ENCODE measurements around the gene SLC35F1. TPM values are rescaled to one million over a fixed set of nuclear protein-coding genes. Genes with fewer than 3 reads are reported as not detected.
"Not testable (repeated sequence)": the region's sequence is repeated elsewhere in the genome, so short reads cannot be mapped to it uniquely, and the experiment has no call there.

SLC35F1 gene
- total and polyA plus RNA-seq, 5 donors from 2014 or later, result not detected

DNA sequence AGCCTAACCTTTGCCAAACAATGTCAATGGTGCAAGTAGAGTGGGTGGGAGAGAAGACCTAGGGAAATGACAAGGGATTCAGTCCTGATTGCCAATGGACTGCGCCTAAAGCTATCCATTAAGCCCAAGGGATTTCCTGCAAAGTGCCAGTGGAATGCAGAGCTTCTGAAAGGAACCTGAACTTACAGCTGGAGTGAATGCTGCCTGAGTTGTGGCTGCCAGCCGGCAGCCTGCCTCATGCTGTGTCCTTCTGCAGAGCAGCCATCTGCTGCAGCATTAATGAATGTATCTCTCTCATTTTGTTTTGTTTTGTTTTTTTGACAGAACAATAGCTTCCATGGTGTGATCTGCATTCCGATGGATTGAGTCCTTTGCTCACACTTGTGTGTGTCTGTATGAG lies 44.7 kb downstream of the SLC35F1 start:
- Mint-ChIP-seq H3K9me3 (peaks cover 0 to 1% (median 0%) of the 10 kb centered on the region in 7 donors), H3K36me3 (no peaks in the 10 kb centered on the region), H3K4me3 (no peak overlapping the region), H3K27ac (no peak overlapping the region), H3K4me1 (no peaks in the 10 kb centered on the region), H3K27me3 (peaks cover 12% of the 10 kb centered on the region)
- ATAC-seq (ENCODE audit: low read depth in 2 of 2) (no peak), DNase-seq (no peak)
- no peaks in the 10 kb centered on the region for H3K4me1 ChIP-seq (ENCODE audit: control insufficient read depth, insufficient read depth, low read length, poor library complexity, severe bottlenecking)
- no peaks in the 10 kb centered on the region for H3K9me3 ChIP-seq (ENCODE audit: control insufficient read depth in 2 of 2, low read length in 2 of 2)
- H3K27ac ChIP-seq (ENCODE audit: insufficient read depth, low read length, poor library complexity, severe bottlenecking), result no peak overlapping the region
- H3K36me3 ChIP-seq (ENCODE audit: control insufficient read depth, insufficient read depth, low read length), result no peaks in the 10 kb centered on the region
- no peaks in the 10 kb centered on the region for H3K27me3 ChIP-seq (ENCODE audit: control insufficient read depth, insufficient read depth, low read length)
- no peak overlapping the region for H3K4me3 ChIP-seq (ENCODE audit: low read depth, low read length)

- peaks cover 2% of the 10 kb centered on the region for H3K27me3 ChIP-seq (ENCODE audit: control insufficient read depth, insufficient read depth, low read length)
- no peak overlapping the region for H3K4me3 ChIP-seq (ENCODE audit: low read depth, low read length)
- peaks cover 0 to 3% (median 0%) of the 10 kb centered on the region in 7 donors for H3K9me3 Mint-ChIP-seq
- no peaks in the 10 kb centered on the region for H3K4me1 Mint-ChIP-seq
- H3K4me1 ChIP-seq (ENCODE audit: control insufficient read depth, insufficient read depth, low read length, poor library complexity, severe bottlenecking), result no peaks in the 10 kb centered on the region
- no peak for DNase-seq
- H3K36me3 Mint-ChIP-seq, result no peaks in the 10 kb centered on the region
- H3K9me3 ChIP-seq (ENCODE audit: control insufficient read depth in 2 of 2, low read length in 2 of 2), result no peaks in the 10 kb centered on the region
- no peaks in the 10 kb centered on the region for H3K36me3 ChIP-seq (ENCODE audit: control insufficient read depth, insufficient read depth, low read length)
- peaks cover 12% of the 10 kb centered on the region for H3K27me3 Mint-ChIP-seq
- H3K27ac Mint-ChIP-seq, result no peak overlapping the region
- no peak for ATAC-seq (ENCODE audit: low read depth in 2 of 2)
- no peak overlapping the region for H3K4me3 Mint-ChIP-seq
- no peak overlapping the region for H3K27ac ChIP-seq (ENCODE audit: insufficient read depth, low read length, poor library complexity, severe bottlenecking)
Measured at GRCh38 chr6:117955684-117956256, 48.7 kb downstream of the SLC35F1 start.

DNA sequence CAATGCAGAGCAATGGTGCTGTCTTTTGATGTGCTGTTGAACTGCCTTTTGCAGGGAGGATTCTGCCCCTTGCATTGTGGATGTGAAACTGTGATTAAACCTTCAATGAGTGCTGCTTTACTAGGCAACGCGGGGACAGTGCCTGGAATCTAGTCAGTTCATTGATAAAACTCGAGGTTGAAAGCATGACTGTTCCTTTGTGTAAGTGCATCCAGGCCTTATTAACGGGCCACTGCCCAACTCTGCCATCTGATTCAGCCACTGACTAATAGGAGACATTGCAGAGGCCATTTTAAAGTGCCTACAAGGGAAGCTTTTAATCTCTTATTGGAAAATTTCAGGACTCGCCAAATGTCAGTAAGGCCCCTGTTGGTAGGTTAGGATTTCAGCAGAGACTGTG lies 49.3 kb downstream of the SLC35F1 start:
- Histone ChIP-seq H3K27ac (ENCODE audit: insufficient read depth, low read length, poor library complexity, severe bottlenecking) (no peak overlapping the region), H3K4me3 (ENCODE audit: low read depth, low read length) (no peak overlapping the region), H3K27me3 (ENCODE audit: control insufficient read depth, insufficient read depth, low read length) (peaks cover 2% of the 10 kb centered on the region), H3K36me3 (ENCODE audit: control insufficient read depth, insufficient read depth, low read length) (no peaks in the 10 kb centered on the region), H3K9me3 (ENCODE audit: control insufficient read depth in 2 of 2, low read length in 2 of 2) (no peaks in the 10 kb centered on the region), H3K4me1 (ENCODE audit: control insufficient read depth, insufficient read depth, low read length, poor library complexity, severe bottlenecking) (no peaks in the 10 kb centered on the region)
- Mint-ChIP-seq H3K4me1 (no peaks in the 10 kb centered on the region), H3K4me3 (no peak overlapping the region), H3K36me3 (no peaks in the 10 kb centered on the region), H3K27me3 (peaks cover 12% of the 10 kb centered on the region), H3K9me3 (peaks cover 0 to 3% (median 0%) of the 10 kb centered on the region in 7 donors), H3K27ac (no peak overlapping the region)
- DNase-seq, result no peak
- no peak for ATAC-seq (ENCODE audit: low read depth in 2 of 2)

- H3K9me3 ChIP-seq (ENCODE audit: control insufficient read depth in 2 of 2, low read length in 2 of 2), result no peaks in the 10 kb centered on the region
Measured at GRCh38 chr6:117958536-117958935, 51.5 kb downstream of the SLC35F1 start.

DNA sequence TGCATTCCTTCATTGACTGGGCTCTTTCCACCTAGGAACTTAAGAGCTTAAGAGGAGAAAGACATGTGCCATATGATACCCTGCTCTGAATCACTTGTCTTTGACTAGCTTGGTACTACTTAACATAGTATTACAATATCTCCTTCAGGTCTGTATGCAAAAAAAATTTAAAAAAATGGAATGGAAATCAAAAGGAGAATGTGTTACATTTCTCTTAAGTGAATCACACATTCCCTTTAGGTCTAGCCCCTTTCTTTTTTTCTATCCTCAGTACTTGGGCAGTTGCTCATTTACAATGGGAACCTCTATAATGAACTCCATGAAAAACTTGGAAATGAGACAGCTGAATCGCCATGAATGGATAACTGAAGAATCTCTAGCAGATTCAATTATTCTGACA lies 53.8 kb downstream of the SLC35F1 start:
- no peak overlapping the region for H3K27ac Mint-ChIP-seq

More at GRCh38 chr6:117958536-117958935, 51.5 kb downstream of the SLC35F1 start:
- H3K4me3 Mint-ChIP-seq, result no peak overlapping the region
- H3K4me1 Mint-ChIP-seq, result no peaks in the 10 kb centered on the region
- no peak for DNase-seq
- H3K36me3 ChIP-seq (ENCODE audit: control insufficient read depth, insufficient read depth, low read length), result no peaks in the 10 kb centered on the region
- no peak overlapping the region for H3K27ac Mint-ChIP-seq
- no peak for ATAC-seq (ENCODE audit: low read depth in 2 of 2)
- peaks cover 2% of the 10 kb centered on the region for H3K27me3 ChIP-seq (ENCODE audit: control insufficient read depth, insufficient read depth, low read length)
- H3K27me3 Mint-ChIP-seq, result peaks cover 8% of the 10 kb centered on the region
- H3K4me3 ChIP-seq (ENCODE audit: low read depth, low read length), result no peak overlapping the region
- H3K27ac ChIP-seq (ENCODE audit: insufficient read depth, low read length, poor library complexity, severe bottlenecking), result no peak overlapping the region
- H3K9me3 Mint-ChIP-seq, result peaks cover 0 to 3% (median 0%) of the 10 kb centered on the region in 7 donors
- no peaks in the 10 kb centered on the region for H3K36me3 Mint-ChIP-seq
- H3K4me1 ChIP-seq (ENCODE audit: control insufficient read depth, insufficient read depth, low read length, poor library complexity, severe bottlenecking), result no peaks in the 10 kb centered on the region

DNA sequence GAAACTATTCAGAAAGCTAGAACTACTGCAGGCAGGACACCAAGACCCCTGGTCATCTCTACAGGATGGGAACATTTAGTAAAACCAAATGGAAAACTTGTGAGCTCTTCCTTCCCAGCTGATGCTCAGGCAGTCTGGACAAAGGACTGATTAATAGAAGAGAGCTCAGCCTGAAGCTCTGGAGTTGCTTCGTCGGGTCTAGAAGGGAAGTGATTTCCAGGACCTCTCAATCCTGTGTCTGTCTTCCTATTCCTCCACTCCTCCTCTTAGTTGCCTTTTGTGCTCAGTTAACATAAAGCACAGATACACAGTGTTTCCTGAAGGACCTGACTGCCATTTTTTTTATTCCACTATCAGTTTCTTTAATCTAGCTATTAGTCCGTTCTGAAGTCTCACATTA lies 54.2 kb downstream of the SLC35F1 start:
- no peak overlapping the region for H3K4me3 Mint-ChIP-seq
- H3K4me1 ChIP-seq (ENCODE audit: control insufficient read depth, insufficient read depth, low read length, poor library complexity, severe bottlenecking), result no peaks in the 10 kb centered on the region
- no peak for ATAC-seq (ENCODE audit: low read depth in 2 of 2)
- H3K27me3 Mint-ChIP-seq, result peaks cover 10% of the 10 kb centered on the region
- H3K36me3 Mint-ChIP-seq, result no peaks in the 10 kb centered on the region
- DNase-seq, result no peak
- peaks cover 0 to 13% (median 3%) of the 10 kb centered on the region in 7 donors for H3K9me3 Mint-ChIP-seq
- H3K9me3 ChIP-seq (ENCODE audit: control insufficient read depth in 2 of 2, low read length in 2 of 2), result peaks cover 6 to 8% of the 10 kb centered on the region in 2 experiments
- no peak overlapping the region for H3K27ac ChIP-seq (ENCODE audit: insufficient read depth, low read length, poor library complexity, severe bottlenecking)
- H3K27me3 ChIP-seq (ENCODE audit: control insufficient read depth, insufficient read depth, low read length), result peaks cover 2% of the 10 kb centered on the region
- no peaks in the 10 kb centered on the region for H3K36me3 ChIP-seq (ENCODE audit: control insufficient read depth, insufficient read depth, low read length)
- H3K4me3 ChIP-seq (ENCODE audit: low read depth, low read length), result no peak overlapping the region
- H3K4me1 Mint-ChIP-seq, result no peaks in the 10 kb centered on the region
- no peak overlapping the region for H3K27ac Mint-ChIP-seq

More for the DNA sequence above, 53.8 kb downstream of the SLC35F1 start:
- H3K9me3 ChIP-seq (ENCODE audit: control insufficient read depth in 2 of 2, low read length in 2 of 2), result peaks cover 6 to 8% of the 10 kb centered on the region in 2 experiments
- peaks cover 14% of the 10 kb centered on the region for H3K27me3 Mint-ChIP-seq
- H3K4me3 Mint-ChIP-seq, result no peak overlapping the region
- H3K27ac ChIP-seq (ENCODE audit: insufficient read depth, low read length, poor library complexity, severe bottlenecking), result no peak overlapping the region
- H3K4me1 ChIP-seq (ENCODE audit: control insufficient read depth, insufficient read depth, low read length, poor library complexity, severe bottlenecking), result no peaks in the 10 kb centered on the region
- no peaks in the 10 kb centered on the region for H3K4me1 Mint-ChIP-seq
- H3K9me3 Mint-ChIP-seq, result peaks cover 0 to 11% (median 2%) of the 10 kb centered on the region in 7 donors
- no peaks in the 10 kb centered on the region for H3K36me3 ChIP-seq (ENCODE audit: control insufficient read depth, insufficient read depth, low read length)
- DNase-seq (no peak), ATAC-seq (ENCODE audit: low read depth in 2 of 2) (no peak)
- H3K4me3 ChIP-seq (ENCODE audit: low read depth, low read length), result no peak overlapping the region
- peaks cover 2% of the 10 kb centered on the region for H3K27me3 ChIP-seq (ENCODE audit: control insufficient read depth, insufficient read depth, low read length)
- no peaks in the 10 kb centered on the region for H3K36me3 Mint-ChIP-seq

GRCh38 chr6:117965763-117966162 lies 58.7 kb downstream of the SLC35F1 start:
- not testable (repeated sequence) for H3K27ac ChIP-seq (ENCODE audit: insufficient read depth, low read length, poor library complexity, severe bottlenecking); DNase-seq; H3K4me1 ChIP-seq (ENCODE audit: control insufficient read depth, insufficient read depth, low read length, poor library complexity, severe bottlenecking); H3K27ac Mint-ChIP-seq; H3K4me1 Mint-ChIP-seq; ATAC-seq (ENCODE audit: low read depth in 2 of 2); H3K27me3 Mint-ChIP-seq; H3K27me3 ChIP-seq (ENCODE audit: control insufficient read depth, insufficient read depth, low read length); H3K9me3 ChIP-seq (ENCODE audit: control insufficient read depth in 2 of 2, low read length in 2 of 2); H3K36me3 ChIP-seq (ENCODE audit: control insufficient read depth, insufficient read depth, low read length); H3K4me3 ChIP-seq (ENCODE audit: low read depth, low read length); H3K36me3 Mint-ChIP-seq; H3K4me3 Mint-ChIP-seq
- H3K9me3 Mint-ChIP-seq, result peaks cover 0 to 17% (median 4%) of the 10 kb centered on the region in 7 donors

- Histone ChIP-seq H3K27me3 (ENCODE audit: control insufficient read depth, insufficient read depth, low read length) (no peaks in the 10 kb centered on the region), H3K4me3 (ENCODE audit: low read depth, low read length) (no peak overlapping the region), H3K27ac (ENCODE audit: insufficient read depth, low read length, poor library complexity, severe bottlenecking) (no peak overlapping the region), H3K4me1 (ENCODE audit: control insufficient read depth, insufficient read depth, low read length, poor library complexity, severe bottlenecking) (no peaks in the 10 kb centered on the region), H3K9me3 (ENCODE audit: control insufficient read depth in 2 of 2, low read length in 2 of 2) (no peaks in the 10 kb centered on the region), H3K36me3 (ENCODE audit: control insufficient read depth, insufficient read depth, low read length) (no peaks in the 10 kb centered on the region)
- Mint-ChIP-seq H3K4me1 (no peaks in the 10 kb centered on the region), H3K9me3 (peaks cover 0 to 7% (median under 1%) of the 10 kb centered on the region in 7 donors), H3K27ac (no peak overlapping the region), H3K27me3 (peaks cover 6% of the 10 kb centered on the region), H3K4me3 (no peak overlapping the region), H3K36me3 (no peaks in the 10 kb centered on the region)
- ATAC-seq (ENCODE audit: low read depth in 2 of 2), result no peak
- DNase-seq, result no peak
Measured at GRCh38 chr6:117971637-117972036, 64.6 kb downstream of the SLC35F1 start.

Data from CD4-positive, CD25-positive, alpha-beta regulatory T cell (primary cell).